Measurements from ENCODE around the gene TCEA2.
"Not testable (repeated sequence)": the region's sequence is repeated elsewhere in the genome, so short reads cannot be mapped to it uniquely, and the experiment has no call there.

Gene TCEA2

DNA sequence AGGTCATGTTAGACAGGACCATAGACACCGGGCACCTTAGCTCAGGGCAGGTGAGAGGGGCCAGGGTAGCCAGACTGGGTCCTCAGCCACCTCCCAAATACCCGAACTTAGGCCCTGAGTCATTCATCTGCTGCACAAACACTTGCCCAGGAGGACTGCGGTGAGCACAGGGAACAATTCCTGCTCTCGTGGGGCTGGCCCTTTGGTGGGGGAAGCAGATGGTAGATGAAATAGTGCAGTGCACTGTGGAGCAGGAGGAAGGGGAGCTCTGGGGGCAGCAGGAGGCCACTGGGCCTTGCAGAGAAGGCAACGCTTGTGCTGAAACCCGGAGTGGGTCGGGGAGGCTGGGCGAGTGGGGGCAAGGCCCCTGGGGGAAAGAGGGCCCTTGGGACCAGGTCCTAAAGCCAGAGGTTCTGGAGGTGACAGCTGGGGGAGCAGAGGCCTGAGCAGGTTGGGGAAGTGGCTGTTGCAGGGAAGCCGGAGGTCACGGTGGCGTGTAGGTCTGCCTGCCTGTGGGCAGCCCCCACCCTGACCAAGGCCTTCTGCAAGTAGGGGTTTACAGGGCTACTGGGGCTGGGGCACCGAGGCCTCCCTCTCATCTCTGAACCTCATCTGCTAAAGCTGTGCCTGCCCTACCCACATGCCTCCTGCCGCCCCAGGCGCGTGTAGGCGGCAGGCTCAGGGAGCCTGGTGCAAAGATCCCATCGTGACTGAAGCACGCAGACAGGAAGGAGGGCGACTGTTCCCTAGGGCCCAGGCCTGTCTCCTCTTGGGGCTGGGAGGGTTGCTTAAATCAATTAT is 49.0 kb downstream of the TCEA2 start:
- no peak for DNase-seq

DNA sequence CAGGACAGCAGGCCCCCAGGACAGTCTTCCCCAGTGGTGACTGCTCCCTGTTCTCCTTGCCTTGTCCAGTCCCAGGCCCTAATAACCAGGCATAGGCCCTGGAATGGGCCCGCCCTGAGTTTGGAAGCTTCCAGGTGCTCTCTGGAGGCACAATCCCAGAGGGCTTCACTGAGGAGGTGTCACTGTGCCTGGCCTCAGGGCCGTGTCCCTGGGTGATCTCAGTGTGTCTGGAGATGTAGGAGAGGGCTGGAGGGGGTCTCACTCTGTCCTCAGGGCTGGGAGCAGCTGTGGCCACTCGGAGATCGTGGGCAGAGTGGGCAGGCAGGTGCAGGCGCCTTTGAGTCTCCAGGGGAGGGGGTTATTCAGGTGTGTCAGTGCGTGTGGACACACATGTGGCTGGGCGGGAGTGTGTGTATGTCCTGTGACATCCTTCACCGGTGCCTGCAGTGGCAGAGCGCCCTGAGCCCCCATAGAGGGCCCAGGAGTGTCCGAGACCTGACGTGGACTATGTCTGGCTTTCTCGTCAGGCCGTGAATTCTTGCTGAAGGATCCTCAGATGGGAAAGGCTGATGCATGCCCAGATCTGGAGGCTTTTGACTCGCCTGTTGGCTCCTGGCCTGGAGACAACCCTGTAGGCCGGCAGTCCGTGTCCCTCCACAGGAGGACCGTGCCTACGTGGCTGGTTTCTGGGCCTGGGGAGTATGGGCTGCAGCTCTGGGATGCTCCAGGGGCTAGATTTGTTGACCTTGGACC is 49.9 kb downstream of the TCEA2 start:
- no peak for DNase-seq

DNA sequence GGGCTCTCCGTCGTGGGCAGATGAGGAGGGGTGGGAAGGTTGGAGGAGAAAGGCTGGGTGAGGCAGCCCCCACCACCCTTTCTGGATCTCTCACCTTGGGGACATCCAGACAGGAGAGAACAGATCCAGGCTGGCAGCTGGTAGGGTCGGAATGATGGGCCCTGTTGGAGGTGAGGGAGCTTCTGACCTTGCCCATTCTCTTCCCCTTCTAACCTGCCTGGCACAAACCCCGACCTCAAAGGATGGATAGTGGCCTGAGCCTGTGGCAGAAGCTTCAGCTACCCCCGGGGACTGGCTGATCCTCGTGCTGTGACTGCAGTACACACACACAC is 50.4 kb downstream of the TCEA2 start:
- DNase-seq: no peak

DNA sequence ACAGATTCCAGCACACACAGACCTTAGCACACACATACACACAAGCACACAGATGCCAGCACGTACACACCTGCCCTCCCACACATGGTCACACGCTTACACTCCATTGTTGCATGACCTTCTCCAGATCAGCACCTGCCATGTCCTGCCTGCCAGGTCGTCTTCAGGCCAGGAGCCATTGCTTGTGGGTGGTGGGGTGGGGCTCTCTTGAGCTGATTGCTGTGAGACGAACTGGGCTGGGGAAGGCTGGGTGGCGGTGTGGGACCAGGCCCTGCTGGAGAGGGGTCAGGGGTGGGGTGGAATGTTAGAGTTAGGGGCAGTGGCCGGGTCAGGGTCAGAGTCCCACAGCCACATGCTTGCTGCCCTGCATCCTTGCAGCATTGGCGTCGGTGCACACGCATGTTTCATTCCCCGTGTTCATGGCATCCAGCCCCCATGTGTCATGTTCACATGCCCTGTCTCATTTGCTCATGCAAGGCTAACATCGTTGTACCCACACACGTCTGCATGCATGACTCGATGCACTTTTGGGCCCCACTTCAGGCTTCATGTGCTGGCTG is 50.9 kb downstream of the TCEA2 start:
- DNase-seq: no peak

DNA sequence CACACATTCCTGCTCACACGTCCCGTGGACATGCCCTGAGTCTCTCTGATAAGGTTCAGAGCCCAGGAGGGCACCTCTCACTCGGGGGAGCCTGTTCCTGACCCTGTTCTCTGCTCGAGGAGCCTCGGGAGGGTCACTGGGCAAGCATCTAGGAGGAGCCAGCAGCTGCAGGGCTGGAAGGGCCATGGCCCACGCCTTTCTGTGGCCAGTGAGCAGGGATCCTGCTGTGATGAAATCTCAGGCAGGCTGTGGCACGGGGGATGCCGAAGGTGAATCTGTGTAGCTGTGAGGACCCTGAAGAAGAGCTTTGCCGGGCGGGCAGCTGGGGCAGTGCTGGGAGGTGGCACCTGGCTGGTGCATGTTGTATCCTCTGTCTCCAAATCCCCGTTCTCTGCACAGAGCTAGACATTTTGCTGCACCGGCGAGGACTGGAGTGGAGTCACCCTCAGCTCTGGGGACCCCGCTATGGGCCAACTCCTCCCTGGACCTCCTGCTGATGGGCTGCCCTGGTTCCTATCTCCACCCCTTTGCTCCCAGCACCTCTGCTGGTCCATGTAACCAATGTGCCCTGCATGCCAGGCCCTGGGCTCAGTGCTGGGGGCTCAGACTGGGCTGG is 51.5 kb downstream of the TCEA2 start:
- DNase-seq: no peak

DNA sequence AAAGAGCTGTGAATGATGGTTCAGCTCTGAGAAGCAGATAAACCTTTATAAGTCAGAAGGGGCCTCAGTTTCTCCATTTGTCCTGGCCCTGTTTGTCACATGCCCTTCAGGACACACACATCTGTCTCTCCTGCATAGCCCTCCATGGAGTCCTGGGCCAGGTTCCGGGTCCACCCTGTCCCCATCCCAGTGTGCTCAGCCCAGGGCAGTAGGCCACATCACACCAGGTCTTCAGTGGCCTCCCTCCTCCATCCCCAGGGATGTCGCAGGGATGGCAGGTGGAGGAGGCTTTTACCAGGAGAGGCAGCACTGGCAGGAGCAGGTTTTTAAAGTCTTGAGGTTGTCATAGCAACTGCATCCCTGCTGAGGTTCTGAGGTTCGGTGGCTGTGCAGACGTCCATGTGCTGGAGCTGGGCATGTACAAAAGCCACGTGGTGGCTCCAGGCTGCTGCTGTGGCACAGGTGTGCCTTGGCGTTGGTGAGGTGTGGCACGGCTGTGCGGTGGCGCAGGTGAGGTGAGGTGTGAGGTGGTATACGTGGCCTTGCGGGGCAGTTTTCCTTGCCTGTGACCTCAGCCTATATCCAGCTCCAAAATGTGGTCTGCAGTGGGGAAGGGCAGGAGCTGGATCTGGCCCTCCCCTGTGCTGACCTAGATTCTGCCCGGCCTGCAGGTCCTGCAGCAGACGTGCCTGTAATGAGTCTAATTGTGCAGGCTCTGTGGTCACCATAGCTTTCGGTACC is 52.3 kb downstream of the TCEA2 start:
- DNase-seq: no peak

DNA sequence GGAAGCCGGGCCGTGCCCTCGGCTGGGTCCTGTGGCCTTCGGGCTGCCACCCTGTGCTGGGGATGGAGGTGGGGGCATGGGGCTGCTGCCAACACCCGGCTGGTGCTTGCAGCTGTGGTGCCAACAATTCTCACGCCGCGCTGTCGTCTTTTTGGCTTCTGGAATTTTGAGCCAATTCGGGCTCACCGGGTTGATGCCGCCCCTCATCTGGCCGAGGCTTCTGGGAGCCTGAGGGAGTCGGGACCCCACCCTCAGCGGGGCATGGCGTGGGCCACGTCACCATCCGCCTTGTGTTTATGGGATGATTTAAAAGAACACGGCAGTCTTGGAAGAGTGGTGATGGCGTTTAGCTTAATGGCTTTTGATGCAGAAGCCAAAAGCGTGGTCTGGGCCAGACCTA is 53.0 kb downstream of the TCEA2 start:
- no peak for DNase-seq

DNA sequence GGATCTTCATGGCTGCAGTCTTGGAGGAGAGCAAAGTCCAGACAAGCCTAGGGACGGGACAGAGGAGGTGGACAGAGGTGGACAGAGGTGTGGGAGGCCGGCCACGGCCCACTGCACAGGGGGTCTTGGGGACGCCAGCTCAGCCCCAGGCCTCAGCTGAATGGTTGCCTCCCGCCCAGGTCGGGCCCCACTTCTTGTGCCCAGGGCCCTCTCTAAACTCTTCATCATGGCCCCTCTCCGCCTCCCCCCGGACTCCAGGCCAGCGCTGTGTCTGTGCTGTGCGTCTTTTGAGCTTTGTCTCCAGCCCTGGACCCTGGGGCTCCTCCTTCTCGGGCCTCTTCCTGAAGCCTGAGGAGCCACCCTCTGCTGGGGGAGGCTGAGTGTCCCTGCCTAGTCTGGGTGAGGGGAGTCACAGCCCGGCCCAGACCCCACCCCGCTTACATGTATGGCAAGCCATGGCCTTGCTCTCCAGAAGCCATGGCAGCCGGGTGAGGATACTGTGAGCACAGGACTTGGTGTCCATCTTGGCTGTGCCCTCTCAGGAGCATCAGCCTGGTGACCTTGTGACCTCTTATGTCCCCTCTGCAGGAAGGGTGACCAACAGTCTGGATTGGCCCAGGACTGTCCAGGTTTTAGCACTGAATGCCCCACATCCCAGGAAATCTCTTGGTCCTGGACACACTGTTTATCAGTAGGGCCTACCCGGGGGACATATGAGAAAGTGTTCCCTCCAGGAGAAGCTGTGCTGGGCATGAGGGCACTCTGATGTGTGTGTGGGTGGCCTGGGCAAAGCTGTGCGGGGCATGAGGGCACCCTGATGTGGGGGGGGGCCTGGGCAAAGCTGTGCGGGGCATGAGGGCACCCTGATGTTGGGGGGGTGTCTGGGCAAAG is 53.8 kb downstream of the TCEA2 start:
- no peak for DNase-seq

DNA sequence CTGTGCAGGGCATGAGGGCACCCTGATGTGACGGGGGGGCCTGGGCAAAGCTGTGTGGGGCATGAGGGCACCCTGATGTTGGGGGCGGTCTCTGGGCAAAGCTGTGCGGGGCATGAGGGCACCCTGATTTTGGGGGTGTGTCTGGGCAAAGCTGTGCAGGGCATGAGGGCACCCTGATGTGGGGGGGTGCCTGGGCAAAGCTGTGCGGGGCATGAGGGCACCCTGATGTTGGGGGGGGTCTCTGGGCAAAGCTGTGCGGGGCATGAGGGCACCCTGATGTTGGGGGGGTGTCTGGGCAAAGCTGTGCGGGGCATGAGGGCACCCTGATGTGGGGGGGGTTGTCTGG is 54.4 kb downstream of the TCEA2 start:
- DNase-seq: not testable (repeated sequence)

DNA sequence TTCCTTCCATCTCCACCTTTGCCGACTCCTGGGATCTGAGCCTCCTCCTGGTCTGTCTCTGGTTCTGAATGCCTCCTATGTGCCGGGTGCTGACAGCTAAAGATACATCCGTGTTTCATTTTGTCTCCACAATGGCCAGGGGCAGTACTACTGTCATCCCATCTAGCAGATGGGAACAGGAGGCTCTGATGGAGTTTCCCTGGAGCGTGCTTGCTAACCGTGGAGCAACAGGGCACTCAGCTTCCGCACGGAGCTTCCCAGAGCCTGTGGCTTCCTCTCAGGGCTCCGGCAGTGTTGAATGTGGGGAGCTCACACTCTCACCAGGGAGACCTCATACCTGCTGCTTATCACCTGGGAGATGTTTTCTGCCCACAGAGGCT is 56.3 kb downstream of the TCEA2 start:
- no peak for DNase-seq

DNA sequence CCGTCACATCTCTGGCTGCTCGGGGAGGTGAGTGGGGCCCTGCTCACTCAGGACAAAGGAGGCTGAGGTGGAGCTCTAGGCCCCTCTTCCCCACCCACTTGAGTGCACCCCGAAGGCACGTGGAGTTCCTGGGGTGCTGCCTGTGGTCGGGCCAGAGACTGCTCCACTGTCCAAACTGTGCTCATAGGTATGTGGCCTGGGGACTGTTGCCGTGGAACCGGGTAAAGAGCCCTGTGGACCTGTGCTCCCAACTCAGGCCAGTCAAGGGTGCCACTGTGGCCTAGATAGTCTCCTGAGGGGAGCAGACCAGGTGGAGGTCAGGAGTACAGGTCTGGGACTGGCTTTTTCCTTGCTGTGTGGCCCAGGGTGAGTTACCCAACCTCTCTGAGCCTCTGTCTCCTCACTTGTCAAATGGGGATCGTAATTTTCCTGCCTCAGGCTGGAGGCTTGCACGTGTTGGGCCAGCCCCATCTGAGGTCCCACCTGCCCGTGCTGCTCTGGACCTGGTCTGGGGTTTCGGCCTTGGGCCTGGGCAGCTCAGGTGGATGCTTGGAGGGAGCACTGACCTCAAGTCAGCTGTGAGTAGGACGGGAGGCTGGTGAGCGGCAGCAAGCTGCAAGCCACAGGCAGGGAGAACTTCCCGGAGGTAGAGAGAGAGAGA is 56.8 kb downstream of the TCEA2 start:
- DNase-seq: no peak

DNA sequence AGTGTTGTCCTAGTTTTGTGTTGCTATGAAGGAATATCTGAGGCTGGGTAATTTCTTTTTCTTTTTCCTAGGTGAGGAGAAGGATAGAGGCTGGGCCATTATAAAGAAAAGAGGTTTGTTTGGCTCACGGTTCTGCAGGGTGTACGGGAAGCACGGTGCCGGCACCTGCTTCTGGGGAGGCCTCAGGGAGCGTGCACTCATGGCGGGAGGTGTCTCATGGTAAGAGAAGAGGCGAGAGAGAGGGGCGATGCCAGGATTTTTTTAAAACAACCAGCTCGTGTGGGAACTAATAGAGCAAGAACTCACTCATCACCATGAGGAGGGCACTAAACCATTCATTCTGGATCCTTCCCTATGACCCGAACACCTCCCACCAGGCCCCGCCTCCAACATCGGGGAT is 58.6 kb downstream of the TCEA2 start:
- no peak for DNase-seq
